PC-3 (cell line): ENCODE measurements around the gene DNM3.

Experiments used
- CTCF ChIP-seq: fragments of 300-600 bp; sonication (generic); conservative IDR thresholded peaks from 2 replicates; pipeline ENCODE4 v1.5.1; 2017; ENCODE audit warnings: antibody characterized with exemption, low read depth, mild to moderate bottlenecking, low read length
- EZH2phosphoT487 ChIP-seq: fragments of 300-600 bp; sonication (generic); IDR thresholded peaks from 2 replicates; pipeline ENCODE4 v1.6.1; 2018; ENCODE audit warnings: mild to moderate bottlenecking, antibody characterized with exemption, low read length, borderline replicate concordance

- TF ChIP-seq CTCF: no peak
- TF ChIP-seq EZH2phosphoT487: no peak
Measured at GRCh38 chr1:172380441-172381244, 539.3 kb downstream of the DNM3 start.
